Activated naive CD4-positive, alpha-beta T cell treated with anti-CD3 and anti-CD28 coated beads, Interleukin-2, amount 10 ng/mL, durations not matched to agents 7 days and 5 days (primary cell): ENCODE data around the gene ASCL5.
A peak's percentile ranks its signal among the peaks of the same experiment; 100 is the strongest.

Experiments used
- CTCF ChIA-PET: fragments of 350-600 bp; sonication (Branson Sonifier 250); formaldehyde crosslinking; loops from one replicate; lab custom pipeline; 2021; ENCODE audit warnings: antibody characterized with exemption; lab: Charles Lee
- DNase-seq: peaks from one replicate; pipeline ENCODE4 v3.0.0-alpha.2; 2020
- H3K27ac Mint-ChIP-seq: one replicate; pipeline ENCODE4 v1.8.0; 2021; ENCODE audit warnings: mild to moderate bottlenecking, moderate library complexity, mixed read lengths
- H3K27me3 Mint-ChIP-seq: one replicate; pipeline ENCODE4 v1.8.0; 2021; ENCODE audit warnings: mild to moderate bottlenecking, mixed read lengths
- H3K36me3 Mint-ChIP-seq: one replicate; pipeline ENCODE4 v1.8.0; 2021; ENCODE audit warnings: mixed read lengths
- H3K4me1 Mint-ChIP-seq: one replicate; pipeline ENCODE4 v1.8.0; 2021; ENCODE audit warnings: mixed read lengths
- H3K4me3 Mint-ChIP-seq: one replicate; pipeline ENCODE4 v1.8.0; 2021; ENCODE audit warnings: mild to moderate bottlenecking, moderate library complexity, mixed read lengths
- H3K9me3 Mint-ChIP-seq: one replicate; pipeline ENCODE4 v1.8.0; 2021; ENCODE audit warnings: mixed read lengths

ASCL5 gene

DNA sequence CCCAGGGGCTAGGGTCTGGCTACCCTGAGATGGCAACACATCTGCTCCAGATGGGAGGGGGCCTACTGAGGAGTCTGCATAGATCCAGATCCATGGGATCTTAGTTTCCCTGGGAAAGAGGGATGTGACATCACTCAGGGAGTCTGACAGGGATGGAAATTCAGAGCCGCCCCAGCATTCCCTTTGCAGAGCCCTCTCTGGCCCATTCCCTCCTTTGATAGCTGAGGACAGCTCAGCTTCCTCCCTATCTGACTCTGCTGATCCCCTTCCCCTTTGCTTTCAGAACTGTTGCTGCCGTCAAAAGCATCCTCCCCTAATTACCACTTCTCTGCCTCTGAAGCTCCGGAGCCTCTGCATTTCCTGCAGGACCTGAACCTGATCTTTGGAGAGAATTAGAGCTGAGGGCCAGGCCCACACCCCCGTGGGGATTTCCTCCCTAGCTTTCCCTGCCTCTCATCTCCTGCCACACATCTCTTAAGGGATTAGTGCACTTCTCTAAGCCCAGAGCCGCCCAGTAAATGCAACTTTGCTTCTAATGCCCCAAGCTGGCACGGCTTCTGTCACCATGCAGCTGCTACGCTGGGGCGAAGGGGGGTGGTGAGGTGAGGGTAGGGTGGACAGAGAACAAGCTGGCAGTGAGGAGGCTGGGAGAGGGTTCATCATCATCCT, 9.5 kb upstream of the ASCL5 start:
- Mint-ChIP-seq H3K4me3 (no peak overlapping the region), H3K27me3 (no peaks in the 10 kb centered on the region), H3K4me1 (no peaks in the 10 kb centered on the region), H3K36me3 (peaks cover 4% of the 10 kb centered on the region), H3K9me3 (no peaks in the 10 kb centered on the region), H3K27ac (no peak overlapping the region)
- CTCF ChIA-PET: interaction anchor here (1.0 to 1.1 kb wide), 3 partner anchors 18 to 50 kb away, joined by 3 read pairs; no protein-coding TSS in a partner anchor
- DNase-seq: no peak

DNA sequence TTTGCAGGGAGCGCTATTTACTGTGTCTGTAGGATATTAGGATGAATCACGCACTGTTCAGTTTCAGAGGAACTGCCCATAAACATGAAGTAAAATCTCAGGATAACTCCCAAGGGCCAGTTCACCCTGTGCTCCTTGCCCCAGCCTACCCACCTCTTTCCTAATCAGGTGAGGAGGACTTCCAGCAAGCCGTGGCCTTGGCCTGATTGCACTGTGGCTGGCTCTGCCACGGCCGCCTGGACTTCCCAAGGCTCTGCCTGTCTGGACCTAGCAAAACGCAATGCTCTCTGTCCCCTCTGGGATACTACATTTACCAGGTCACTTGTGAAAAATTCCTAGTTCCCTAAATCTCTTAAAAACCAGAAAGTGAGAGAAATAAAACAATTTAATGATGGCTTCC, 7.4 kb upstream of the ASCL5 start:
- H3K27ac Mint-ChIP-seq: no peak overlapping the region
- CTCF ChIA-PET: interaction anchor here (1.1 kb wide), 1 partner anchor 162 kb away, joined by 3 read pairs; no protein-coding TSS in a partner anchor

DNA sequence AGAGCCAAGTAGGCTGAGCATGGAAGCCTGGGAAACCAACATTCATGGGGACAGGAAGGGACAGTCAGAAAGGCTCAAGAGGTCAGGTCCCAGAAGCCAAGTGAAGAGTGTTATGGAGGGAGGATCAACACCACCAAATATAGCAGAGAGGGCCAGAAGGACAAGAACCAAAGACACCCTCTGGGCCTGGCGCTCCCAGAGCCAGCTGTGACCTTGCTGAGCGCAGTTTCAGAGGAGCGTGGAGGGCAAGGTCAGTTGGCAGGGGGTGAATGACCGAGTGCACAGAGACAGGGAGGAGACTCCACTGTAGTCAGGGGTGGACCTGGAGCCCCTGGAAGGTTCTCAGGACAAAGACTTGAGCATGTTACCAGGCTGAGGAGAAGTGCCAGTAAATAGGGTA, 4.4 kb upstream of the ASCL5 start:
- Mint-ChIP-seq H3K4me3 (no peak overlapping the region), H3K27me3 (peaks cover 13% of the 10 kb centered on the region), H3K9me3 (no peaks in the 10 kb centered on the region), H3K36me3 (peaks cover 4% of the 10 kb centered on the region), H3K4me1 (no peaks in the 10 kb centered on the region), H3K27ac (no peak overlapping the region)
- no peak for DNase-seq
- CTCF ChIA-PET: no interaction called here

More for the DNA sequence above, 7.4 kb upstream of the ASCL5 start:
- no peak for DNase-seq
- no peak overlapping the region for H3K4me3 Mint-ChIP-seq
- no peaks in the 10 kb centered on the region for H3K9me3 Mint-ChIP-seq
- H3K36me3 Mint-ChIP-seq: peaks cover 4% of the 10 kb centered on the region
- H3K4me1 Mint-ChIP-seq: no peaks in the 10 kb centered on the region
- H3K27me3 Mint-ChIP-seq: peaks cover 3% of the 10 kb centered on the region

DNA sequence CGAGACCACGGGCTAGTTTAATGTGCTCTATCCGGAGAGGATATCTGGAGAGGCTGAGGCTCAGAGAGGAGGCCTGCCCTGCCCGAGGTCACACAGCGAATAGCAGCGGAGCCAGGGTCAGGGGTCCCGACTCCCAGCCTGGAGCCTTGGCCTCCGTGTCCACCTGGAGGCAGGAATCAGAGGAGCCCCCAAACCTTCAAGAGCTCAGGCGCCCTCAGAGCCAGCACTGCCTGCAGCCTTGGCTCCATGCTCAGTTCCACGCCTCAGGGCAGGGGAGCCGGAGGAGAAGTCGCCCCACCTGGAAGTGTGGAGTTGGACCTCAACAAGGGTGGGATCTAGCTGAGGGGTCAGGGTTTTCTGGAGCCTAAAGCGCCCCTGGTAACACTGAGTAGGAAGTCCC, 2.0 kb upstream of the ASCL5 start:
- Mint-ChIP-seq H3K4me3 (no peak overlapping the region), H3K9me3 (no peaks in the 10 kb centered on the region), H3K36me3 (no peaks in the 10 kb centered on the region), H3K27me3 (peaks cover 30% of the 10 kb centered on the region), H3K27ac (no peak overlapping the region), H3K4me1 (no peaks in the 10 kb centered on the region)
- CTCF ChIA-PET: interaction anchor here (1.8 kb wide), 1 partner anchor 14 kb away, joined by 6 read pairs; no protein-coding TSS in a partner anchor
- DNase-seq: no peak

DNA sequence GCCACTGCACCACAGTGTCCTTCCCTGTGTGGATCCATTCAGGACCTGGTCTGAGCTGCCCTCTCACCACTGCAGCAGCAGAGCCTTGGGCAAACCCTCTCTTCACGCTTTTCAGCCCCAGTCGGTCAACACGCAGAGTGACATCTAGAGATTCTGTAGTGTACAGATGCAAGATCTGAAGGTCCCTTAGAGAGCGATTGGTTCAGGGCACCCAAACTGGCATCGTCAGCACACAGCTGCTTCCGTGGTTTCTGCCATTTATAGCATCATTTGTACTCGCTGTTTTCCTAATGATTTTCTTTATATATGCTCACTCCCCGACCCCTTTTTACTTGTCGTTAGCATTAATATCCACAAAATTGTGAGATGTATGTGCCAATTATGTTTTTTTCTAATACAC, 1.5 kb upstream of the ASCL5 start:
- Mint-ChIP-seq H3K4me3 (no peak overlapping the region), H3K27ac (no peak overlapping the region), H3K36me3 (no peaks in the 10 kb centered on the region), H3K9me3 (no peaks in the 10 kb centered on the region), H3K4me1 (no peaks in the 10 kb centered on the region), H3K27me3 (peaks cover 35% of the 10 kb centered on the region)
- DNase-seq: no peak
- CTCF ChIA-PET: interaction anchor here (1.3 to 1.8 kb wide), 2 partner anchors 14 to 20 kb away, joined by 4 to 6 read pairs; no protein-coding TSS in a partner anchor

DNA sequence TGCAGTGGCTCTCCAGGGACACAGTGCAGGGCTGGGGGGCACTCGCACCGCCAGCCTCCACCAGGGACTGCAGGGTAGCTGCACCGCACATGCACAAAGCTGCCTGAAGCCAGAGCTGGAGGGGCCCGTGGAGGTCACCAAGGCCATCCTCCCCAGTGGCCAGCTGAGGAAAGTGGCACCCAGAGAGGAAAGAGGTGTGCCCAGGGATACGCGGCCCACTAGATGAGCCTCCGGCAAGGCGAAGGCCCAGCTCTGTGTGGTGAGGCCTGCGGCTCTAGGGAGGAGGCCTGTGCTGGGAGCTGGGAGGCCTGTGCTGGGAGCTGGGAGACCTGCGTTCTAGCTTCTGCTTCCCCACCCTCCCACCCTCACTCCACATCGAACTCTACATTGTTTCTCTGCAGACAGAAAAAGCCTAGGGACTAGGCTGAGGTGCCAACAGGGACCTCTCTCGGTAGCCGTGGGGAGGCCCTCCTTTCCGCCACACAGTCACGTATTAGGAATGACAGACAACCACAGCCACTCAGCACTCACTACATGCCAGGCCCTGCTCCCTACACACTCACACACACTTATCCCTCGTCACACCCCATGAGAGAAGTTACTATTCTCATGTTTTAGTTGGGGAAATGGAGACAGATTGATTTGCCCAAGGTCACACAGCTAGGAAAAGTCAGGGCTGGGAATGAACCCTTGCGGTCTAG, 921 bp upstream of the ASCL5 start:
- Mint-ChIP-seq H3K27ac (no peak overlapping the region), H3K36me3 (no peaks in the 10 kb centered on the region), H3K9me3 (no peaks in the 10 kb centered on the region), H3K4me1 (no peaks in the 10 kb centered on the region), H3K4me3 (no peak overlapping the region), H3K27me3 (peaks cover 40% of the 10 kb centered on the region)
- CTCF ChIA-PET: interaction anchor here (1.3 to 1.8 kb wide), 2 partner anchors 13 to 21 kb away, joined by 4 to 6 read pairs; no protein-coding TSS in a partner anchor
- DNase-seq: no peak

DNA sequence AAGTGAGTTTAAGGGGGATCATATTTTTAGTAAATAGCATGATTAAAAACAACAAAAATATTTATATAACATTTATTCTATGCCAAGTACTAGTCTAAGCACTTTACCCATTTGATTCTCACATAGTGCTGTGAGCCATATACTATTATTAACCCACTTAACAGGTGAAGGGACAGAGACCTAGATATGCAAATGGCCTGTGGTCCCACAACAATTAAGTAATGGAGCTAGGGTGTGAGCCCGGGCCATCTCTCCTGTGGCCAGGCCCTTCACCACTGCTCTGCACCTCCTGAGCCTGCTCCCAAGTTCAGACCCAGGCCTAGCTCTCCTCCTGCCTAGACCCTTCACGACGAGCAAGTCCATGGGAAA, 537 bp downstream of the ASCL5 start:
- no peaks in the 10 kb centered on the region for H3K36me3 Mint-ChIP-seq
- no peak overlapping the region for H3K27ac Mint-ChIP-seq
- H3K9me3 Mint-ChIP-seq: no peaks in the 10 kb centered on the region
- H3K4me3 Mint-ChIP-seq: no peak overlapping the region
- CTCF ChIA-PET: interaction anchor here (0.9 to 1.4 kb wide), 2 partner anchors 9 to 219 kb away, joined by 3 read pairs; no protein-coding TSS in a partner anchor
- H3K4me1 Mint-ChIP-seq: no peaks in the 10 kb centered on the region
- H3K27me3 Mint-ChIP-seq: peaks cover 50% of the 10 kb centered on the region
- DNase-seq: no peak

DNA sequence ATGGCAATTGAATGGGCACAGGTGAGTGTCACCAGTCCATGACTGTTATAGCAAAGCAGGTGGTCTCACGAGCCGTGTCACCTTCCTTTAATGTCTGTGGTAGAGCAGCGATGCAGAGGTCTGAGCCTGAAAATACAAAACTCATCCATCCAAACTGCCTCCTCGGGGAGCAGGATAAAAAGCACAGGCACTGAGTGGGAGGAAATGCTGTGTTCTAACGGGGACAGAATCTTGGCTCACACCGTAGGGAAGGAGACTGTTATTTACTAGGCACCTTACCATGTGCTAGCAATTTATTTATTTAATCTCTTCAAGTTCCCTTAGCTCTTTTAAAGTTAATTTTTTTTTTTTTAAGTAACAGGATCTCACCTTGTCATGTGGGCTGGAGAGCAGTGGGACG, 1.2 kb downstream of the ASCL5 start:
- Mint-ChIP-seq H3K27me3 (peaks cover 48% of the 10 kb centered on the region), H3K36me3 (no peaks in the 10 kb centered on the region), H3K9me3 (no peaks in the 10 kb centered on the region), H3K27ac (no peak overlapping the region), H3K4me1 (no peaks in the 10 kb centered on the region), H3K4me3 (no peak overlapping the region)
- CTCF ChIA-PET: interaction anchor here (0.9 to 1.4 kb wide), 2 partner anchors 9 to 219 kb away, joined by 3 read pairs; no protein-coding TSS in a partner anchor
- DNase-seq: no peak

DNA sequence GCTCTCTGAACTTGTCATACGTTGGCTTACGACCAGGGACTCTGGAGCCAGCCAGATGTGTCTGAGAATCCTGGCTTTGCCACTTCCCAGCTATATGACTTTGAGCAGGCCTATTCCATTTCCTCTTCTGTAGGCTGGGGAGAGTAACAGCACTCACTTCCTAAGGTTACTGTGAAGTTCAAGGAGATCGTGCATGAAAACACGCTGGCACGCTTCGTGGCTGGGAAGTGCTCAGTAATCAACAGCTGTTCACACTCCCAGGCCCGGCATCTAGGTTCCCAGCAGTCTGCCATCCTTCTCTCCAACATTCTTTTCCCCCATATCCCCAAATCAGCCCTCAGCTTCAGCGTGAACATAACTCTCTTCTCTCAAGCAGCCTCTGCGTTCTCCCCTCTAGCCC, 2.0 kb downstream of the ASCL5 start:
- no peaks in the 10 kb centered on the region for H3K4me1 Mint-ChIP-seq
- CTCF ChIA-PET: no interaction called here
- no peak for DNase-seq
- H3K4me3 Mint-ChIP-seq: no peak overlapping the region
- H3K27ac Mint-ChIP-seq: no peak overlapping the region
- no peaks in the 10 kb centered on the region for H3K9me3 Mint-ChIP-seq
- H3K36me3 Mint-ChIP-seq: no peaks in the 10 kb centered on the region
- peaks cover 56% of the 10 kb centered on the region for H3K27me3 Mint-ChIP-seq

DNA sequence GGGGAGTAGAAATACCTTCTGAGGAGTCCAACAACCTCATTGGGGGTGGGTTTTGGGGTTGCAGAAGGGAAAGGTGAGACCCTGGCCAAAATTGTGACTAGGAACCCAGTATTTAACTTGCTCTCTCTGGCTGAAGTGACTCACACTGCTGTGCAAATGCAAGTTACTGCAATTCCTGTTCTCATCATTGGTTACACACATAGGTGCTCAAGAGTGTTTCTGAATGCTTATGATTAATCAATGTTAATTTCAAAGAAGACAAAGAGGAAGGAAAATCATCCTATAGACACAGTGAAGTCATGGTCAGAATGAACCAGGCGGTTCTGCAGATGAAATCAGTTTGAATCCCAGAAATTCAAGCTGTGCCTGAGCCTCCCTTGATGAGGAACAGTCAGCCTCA, 3.1 kb downstream of the ASCL5 start:
- no peak overlapping the region for H3K4me3 Mint-ChIP-seq
- no peaks in the 10 kb centered on the region for H3K9me3 Mint-ChIP-seq
- CTCF ChIA-PET: no interaction called here
- H3K27ac Mint-ChIP-seq: no peak overlapping the region
- no peak for DNase-seq
- H3K36me3 Mint-ChIP-seq: no peaks in the 10 kb centered on the region
- H3K4me1 Mint-ChIP-seq: peaks cover 4% of the 10 kb centered on the region
- H3K27me3 Mint-ChIP-seq: peaks cover 66% of the 10 kb centered on the region

DNA sequence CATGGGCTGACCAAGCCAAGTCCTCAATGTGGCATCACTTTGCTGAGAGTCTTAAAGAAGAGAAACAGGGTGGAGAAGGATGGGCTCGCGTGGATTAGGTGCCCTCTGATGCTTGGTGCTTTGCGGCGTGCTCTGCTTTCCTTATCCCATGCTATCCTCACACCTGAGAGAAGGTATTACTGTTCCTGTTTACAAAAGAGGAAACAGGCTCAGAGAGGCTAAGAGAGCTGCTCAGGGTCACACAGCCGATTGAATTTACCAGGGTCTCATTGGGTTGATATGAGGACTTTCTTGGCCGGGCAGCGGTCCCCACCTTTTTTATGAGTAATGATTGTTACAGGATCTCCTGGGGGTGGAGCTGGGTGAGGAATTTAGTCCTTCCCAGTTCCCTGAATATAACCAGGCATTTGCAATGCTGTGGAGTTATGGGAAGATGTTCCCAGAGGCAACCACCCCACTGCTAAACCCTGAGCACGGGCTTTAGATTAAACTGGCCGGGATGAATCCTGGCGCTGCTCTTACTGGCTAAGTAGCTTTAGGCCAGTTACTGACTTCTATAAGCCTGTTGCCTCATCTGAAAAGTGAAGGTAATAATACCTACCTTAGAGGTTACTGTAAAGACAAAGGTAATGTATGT, 4.5 kb downstream of the ASCL5 start:
- Mint-ChIP-seq H3K36me3 (no peaks in the 10 kb centered on the region), H3K27me3 (peaks cover 69% of the 10 kb centered on the region), H3K4me1 (peaks cover 4% of the 10 kb centered on the region), H3K27ac (no peak overlapping the region), H3K4me3 (no peak overlapping the region), H3K9me3 (no peaks in the 10 kb centered on the region)
- no peak for DNase-seq
- CTCF ChIA-PET: interaction anchor here (1.4 kb wide), 1 partner anchor 150 kb away, joined by 5 read pairs; no protein-coding TSS in a partner anchor

DNA sequence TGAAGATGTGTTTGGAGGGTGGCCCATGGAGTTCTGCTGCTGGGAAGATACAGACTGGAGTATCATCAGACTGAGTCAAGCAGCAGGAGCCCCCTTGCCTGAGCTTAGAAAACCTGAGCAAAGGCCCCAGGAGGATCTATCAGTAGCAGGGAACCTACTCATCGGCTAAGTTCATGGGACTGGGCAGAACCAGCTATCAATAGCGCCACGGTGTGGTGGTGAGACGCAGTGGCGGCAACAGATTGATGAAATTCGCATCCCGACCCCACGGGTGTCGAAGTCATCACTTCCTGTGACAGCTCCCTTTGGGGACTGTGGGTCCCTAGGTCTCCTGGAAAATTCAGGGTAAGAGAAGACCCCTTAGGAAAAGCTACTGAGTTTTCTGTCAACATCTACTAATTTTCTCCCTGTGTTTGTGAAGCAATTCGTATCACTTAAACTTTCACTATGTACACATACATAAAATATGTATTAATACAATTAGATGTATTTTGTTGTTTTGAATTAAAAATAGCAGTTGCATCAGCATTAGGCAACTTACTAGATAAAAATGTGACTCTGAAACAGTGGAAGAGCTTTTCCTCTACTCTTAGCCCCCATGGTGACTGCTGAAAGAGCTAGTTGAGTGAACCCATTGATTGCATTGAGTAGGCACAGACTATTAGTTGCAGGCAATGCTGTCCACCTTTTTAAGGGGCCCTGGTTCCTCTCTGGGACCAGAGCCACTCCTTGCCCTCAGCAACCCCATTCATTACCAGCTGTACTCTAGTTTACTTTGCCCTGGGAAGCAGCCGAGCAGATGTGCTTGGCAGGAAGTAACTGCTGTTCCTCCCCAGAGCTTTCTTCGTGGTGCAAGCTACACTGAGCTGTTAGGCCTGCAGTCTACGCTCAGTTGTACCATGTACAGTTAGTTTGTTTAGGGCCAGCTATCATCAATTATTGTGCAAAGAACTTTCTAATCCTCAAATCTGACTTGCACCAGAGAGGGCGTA, 7.5 kb downstream of the ASCL5 start:
- no peak overlapping the region for H3K4me3 Mint-ChIP-seq
- H3K27ac Mint-ChIP-seq: no peak overlapping the region
- no peaks in the 10 kb centered on the region for H3K36me3 Mint-ChIP-seq
- peaks cover 83% of the 10 kb centered on the region for H3K27me3 Mint-ChIP-seq
- DNase-seq: peak; percentile 69
- CTCF ChIA-PET: interaction anchor here (0.5 to 3.6 kb wide), 25 partner anchors 8 to 566 kb away, joined by 3 to 25 read pairs (median 3); partner anchors contain the start of genes ASCL5 and TMEM9
- H3K9me3 Mint-ChIP-seq: no peaks in the 10 kb centered on the region
- peaks cover 6% of the 10 kb centered on the region for H3K4me1 Mint-ChIP-seq

DNA sequence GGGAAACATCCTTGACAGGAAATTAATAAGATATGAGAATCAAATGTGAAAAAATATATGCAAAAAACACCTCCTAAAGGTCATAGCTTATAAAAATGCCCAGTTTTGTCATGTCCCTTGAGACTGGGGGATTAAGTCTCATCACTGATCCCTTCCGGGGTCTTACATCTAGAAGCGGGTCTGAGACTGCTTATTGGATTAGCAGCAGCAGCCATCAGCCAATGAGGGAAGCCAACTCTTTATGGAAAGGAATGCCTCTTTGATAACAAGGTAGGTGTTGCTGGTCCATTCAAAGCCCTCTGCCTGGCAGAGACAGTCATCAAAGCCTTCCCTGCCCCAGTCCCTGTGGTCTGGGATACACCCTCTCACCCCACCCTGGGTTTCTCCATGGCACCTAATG, 10.9 kb downstream of the ASCL5 start:
- Mint-ChIP-seq H3K4me1 (peaks cover 11% of the 10 kb centered on the region), H3K9me3 (no peaks in the 10 kb centered on the region), H3K27me3 (peaks cover 85% of the 10 kb centered on the region), H3K36me3 (no peaks in the 10 kb centered on the region), H3K27ac (no peak overlapping the region), H3K4me3 (no peak overlapping the region)
- CTCF ChIA-PET: interaction anchor here (1.0 to 5.0 kb wide), 3 partner anchors 32 to 144 kb away, joined by 3 to 40 read pairs (median 3); no protein-coding TSS in a partner anchor
- DNase-seq: no peak
